Measurements from ENCODE around the gene FBXW5.

Gene FBXW5

GRCh38 chr9:136978073-136978864 lies 33.7 kb upstream of the FBXW5 start:
- DNase-seq (ENCODE audit: low read depth in 2 of 3, low spot score in 1 of 3), result peak; percentile 48 to 57 (median 53)

DNA sequence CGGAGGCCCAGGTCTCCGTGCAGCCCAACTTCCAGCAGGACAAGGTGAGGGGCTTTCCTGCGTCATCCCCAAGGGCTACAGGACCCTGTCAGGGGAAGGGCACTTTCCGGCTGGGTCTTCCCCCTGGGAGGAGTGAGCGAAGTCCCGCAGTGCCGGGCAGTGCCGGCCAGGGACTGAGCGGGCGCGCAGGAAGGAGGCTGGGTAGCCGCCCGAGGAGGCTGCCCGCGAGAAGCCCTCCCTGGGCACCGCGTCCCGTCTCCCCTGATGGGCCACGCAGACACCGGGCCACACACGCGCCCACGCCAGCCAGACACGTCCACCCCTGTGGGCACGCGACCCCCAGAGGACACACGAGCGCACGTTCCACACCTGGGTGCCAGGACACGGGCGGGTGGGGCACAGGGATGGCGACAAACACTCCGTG lies 33.1 kb upstream of the FBXW5 start:
- no peak for DNase-seq (ENCODE audit: low read depth in 2 of 3, low spot score in 1 of 3)

DNA sequence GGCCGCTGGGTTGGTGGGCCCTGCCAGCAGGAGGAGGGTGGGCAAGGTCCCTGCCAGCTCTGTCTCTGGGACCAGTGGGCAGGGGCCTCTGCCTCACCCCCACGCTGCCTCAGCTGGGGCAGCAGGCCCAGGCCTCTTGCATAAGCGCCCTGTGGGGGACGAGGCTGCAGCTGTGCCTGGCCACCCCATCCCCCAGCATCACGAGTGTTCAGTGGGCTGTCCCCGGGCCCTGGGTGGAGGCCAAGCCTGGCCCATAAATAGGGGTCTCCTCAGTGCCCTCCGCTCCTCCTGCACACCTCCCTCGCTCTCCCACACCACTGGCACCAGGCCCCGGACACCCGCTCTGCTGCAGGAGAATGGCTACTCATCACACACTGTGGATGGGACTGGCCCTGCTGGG lies 32.7 kb upstream of the FBXW5 start, which contains the start of gene PTGDS:
Gene PTGDS, plus strand, starts transcription at position 282 of the 400 bp plus-strand sequence. Its CDS starts 75 bp downstream, at position 357.
- no peak for DNase-seq (ENCODE audit: low read depth in 2 of 3, low spot score in 1 of 3)

- peak in 1 of 3 donors; percentile 27 for DNase-seq (ENCODE audit: low read depth in 2 of 3, low spot score in 1 of 3)
Measured at GRCh38 chr9:136975644-136976043, 31.1 kb upstream of the FBXW5 start.

GRCh38 chr9:136974817-136975535 lies 30.4 kb upstream of the FBXW5 start:
- DNase-seq (ENCODE audit: low read depth in 2 of 3, low spot score in 1 of 3), result no peak

DNA sequence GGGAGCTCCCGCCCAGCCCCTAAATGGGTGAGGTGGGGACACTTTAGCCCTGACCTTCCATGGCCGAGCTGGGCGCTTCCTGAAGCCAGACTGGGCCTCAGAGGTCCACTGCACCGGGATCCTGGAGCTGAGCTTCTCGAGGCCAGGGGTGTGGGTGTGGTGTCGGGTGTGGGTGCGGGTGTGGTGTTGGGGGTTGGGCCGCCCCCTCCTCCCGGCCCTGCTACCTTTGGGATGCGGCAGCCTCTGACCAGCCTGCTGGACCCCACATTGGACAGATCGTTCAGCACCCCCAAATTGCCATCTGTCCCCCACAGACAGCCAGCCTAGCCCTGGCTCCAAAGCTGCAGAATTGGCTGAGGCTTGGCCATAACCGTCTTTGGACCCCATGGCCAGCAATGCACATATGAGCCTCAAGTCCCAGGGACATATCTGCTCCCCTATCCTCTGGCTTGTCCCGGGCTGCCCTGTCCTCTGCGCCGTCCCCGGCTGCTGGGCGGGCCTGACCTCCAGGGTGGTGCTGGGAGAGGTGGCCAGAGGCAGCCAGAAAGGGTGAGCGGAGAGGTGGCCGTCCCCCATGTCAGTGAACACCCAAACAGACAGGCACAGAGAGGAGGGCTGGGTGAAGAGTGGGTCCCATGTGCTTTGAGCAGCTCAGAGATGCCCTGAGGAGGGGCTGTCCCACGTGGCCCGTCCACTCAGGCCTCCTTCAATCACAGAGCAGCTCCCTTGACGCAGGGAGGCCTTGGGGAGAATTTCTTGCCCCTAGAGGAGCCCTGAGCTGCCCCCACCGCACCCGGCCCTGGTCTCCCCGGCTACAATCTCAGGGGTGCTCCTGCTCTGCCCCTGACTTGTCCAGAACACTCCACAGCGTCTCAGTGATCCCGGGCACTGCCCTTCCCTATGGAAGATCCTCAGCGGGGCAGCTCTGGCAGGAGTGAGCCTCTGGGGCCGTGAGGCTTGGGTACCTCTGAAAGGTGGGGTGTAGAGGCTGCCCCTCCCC lies 29.4 kb upstream of the FBXW5 start:
- no peak for DNase-seq (ENCODE audit: low read depth in 2 of 3, low spot score in 1 of 3)

DNA sequence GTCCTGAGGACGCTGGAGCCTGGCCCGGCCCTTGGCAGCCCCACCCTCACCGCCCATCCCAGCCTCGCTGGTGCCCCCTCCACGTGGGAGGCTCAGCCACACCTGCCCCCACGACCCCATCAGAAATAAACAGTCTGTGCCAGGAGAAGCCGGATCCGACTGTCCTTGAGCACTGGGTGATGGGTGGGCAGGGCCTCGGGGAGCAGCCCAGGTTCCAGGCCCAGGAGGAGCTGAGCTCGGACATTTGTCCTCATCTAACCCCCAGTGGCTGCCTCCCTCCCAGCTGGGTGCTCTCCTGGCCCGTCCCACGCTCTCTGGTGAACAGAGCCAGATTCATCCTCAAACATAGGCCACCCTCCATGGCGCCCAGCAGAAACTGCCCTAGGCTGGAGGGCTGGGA lies 28.2 kb upstream of the FBXW5 start:
- DNase-seq (ENCODE audit: low read depth in 2 of 3, low spot score in 1 of 3), result no peak

DNA sequence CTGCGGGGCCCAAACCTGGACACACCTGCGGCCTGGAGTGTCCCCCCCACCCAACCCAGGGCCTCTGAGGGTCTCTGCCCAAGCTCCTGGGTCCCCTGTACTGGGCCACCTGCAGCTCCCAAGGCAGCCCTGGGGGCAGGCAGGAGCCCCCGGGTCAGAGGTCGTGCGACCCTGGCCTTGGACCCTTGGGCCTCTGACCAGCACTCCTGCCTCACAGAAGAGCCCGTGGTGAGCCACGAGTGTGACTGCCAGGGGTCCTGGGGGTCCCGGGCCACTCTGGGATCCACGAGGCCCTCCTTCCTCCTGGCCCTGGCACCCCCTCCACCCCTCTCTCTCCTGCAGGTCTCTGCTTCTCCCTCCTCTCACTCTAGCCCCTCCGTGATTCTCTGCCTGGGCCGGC lies 27.8 kb upstream of the FBXW5 start:
- no peak for DNase-seq (ENCODE audit: low read depth in 2 of 3, low spot score in 1 of 3)

GRCh38 chr9:136971746-136972145 lies 27.2 kb upstream of the FBXW5 start:
- DNase-seq (ENCODE audit: low read depth in 2 of 3, low spot score in 1 of 3), result no peak

GRCh38 chr9:136970361-136970760 lies 25.8 kb upstream of the FBXW5 start:
- DNase-seq (ENCODE audit: low read depth in 2 of 3, low spot score in 1 of 3), result no peak

DNA sequence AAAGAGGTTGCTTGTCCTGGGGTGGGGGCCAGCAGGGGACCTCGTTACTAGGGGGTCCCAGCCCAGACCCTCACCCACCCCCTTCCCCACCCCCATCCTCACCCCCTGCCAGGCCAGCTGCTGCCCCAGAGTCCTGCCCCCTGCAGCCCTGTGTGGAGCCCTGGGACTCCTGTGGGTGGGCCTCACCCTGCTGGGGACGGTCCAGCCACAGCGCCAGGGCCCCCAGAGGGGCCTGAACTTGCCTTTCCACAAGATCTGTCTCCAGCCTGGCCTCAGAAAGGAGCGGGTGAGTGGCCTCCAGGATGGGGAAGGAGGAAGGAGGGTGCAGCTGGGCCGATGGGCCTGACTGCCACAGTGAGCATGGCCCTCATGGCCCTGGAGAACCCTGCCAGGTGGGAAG lies 25.2 kb upstream of the FBXW5 start:
- DNase-seq (ENCODE audit: low read depth in 2 of 3, low spot score in 1 of 3), result no peak

GRCh38 chr9:136969150-136969549 lies 24.6 kb upstream of the FBXW5 start:
- no peak for DNase-seq (ENCODE audit: low read depth in 2 of 3, low spot score in 1 of 3)

DNA sequence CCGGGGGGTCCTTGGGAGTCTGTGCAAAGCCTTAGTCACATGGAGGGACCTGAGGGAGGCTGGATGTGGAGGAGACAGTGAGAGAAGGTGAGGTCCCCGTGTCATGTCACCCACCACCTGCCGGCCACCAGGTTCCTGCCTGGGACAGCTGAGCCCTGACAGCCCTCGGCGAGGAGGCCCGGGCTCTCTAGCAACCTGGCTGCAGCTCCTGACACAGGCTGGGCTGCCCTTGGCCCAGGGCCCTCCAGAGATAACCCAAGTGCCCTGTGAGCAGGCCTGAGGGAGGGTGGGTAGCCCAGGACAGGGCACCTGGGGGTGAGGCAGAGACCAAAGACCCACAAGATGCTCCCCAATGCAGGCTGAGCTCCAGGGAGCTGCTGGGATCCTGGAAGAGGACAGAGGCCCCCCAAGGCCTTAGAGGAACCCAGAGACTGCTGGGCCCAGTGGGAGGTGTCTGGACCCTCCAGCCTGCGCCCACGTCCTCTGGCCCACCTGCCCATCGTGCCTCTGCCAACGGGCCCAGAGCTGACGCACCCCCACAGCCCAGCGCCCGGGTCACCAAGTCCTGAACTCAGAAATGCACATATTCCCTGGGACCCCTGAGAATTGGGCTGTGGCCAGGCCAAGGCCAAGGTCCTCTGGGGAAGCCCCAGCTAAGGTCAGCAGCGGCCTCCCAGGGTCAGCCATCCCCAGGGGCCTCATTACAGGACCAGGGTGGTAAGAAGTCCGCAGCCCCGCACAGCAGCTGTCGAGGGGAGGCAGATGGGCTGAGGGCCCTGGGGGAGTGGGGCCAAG lies 24.0 kb upstream of the FBXW5 start:
- DNase-seq (ENCODE audit: low read depth in 2 of 3, low spot score in 1 of 3), result no peak

- no peak for DNase-seq (ENCODE audit: low read depth in 2 of 3, low spot score in 1 of 3)
Measured at GRCh38 chr9:136965771-136966484, 21.4 kb upstream of the FBXW5 start.

DNA sequence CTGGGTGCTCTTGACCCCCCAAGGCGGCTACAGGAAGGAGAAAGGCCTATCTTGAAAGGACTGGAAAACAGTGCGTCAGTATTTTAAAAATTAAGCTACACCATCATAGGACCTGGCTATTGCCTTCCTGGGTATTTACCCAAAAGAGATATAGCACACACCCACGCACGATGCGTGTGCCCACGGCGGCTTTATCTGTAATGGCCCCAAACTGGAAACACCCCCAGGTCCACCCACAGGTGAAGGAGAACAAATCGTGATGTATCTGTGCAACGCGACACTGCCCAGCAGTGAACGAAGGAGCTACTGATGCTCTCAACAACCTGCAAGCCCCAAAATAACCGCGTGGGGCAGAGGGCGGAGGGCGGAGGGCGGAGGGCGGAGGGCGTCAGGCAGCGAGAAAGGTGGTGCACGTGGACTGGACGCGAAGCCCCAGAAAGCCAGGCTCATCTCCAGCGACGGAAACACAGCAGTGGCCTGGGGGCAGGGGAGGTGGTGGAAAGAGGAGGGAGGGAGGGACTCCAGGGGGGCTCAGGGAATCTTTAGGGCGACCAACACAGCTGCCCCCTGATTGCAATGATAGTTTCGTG lies 20.4 kb upstream of the FBXW5 start:
- no peak for DNase-seq (ENCODE audit: low read depth in 2 of 3, low spot score in 1 of 3)

DNA sequence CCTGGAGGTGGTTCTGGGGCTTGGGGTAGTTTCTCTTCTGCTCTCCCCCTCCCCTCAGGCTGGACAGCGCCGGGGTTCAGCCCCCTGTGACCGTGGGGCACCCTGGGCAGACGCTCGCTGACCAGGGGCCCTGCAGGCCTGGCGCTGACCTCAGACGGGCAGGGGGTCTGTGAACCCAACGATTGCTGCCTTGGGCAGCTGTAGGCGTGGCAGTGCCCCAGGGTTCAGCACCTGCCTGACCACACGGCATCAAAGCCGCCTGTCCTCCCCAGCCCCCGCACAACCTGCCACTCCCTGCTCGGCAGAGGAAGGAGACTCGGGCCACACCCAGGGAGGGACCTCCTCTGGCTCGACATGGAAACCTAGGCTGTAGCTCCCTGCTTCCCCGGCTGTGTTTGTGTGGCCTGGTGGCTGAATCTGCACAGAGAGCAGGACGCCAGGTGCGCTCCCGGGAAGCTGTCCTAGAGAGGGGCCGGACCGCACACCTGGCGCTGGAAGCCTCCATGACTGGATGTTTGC lies 19.7 kb upstream of the FBXW5 start:
- no peak for DNase-seq (ENCODE audit: low read depth in 2 of 3, low spot score in 1 of 3)

GRCh38 chr9:136963751-136964150 lies 19.2 kb upstream of the FBXW5 start:
- no peak for DNase-seq (ENCODE audit: low read depth in 2 of 3, low spot score in 1 of 3)

DNA sequence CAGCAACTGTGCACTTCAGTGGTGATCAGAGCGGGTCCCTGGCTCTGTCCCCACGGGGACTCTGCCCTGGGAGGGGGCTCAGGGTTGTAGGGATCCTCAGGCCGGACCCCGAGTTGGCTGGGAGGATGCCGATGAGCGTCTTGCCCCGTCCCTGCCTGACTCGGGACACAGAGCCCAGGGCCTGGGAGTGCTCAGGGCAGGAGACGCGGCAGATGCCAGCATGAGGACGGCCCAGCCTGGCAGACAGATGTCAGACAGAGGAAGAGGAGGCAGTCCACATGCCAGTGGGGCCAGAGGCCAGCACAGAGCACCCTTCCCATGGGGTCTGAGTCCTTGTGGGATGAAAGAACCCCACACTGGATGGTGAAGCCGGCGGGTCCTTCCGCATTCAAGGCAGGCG lies 18.8 kb upstream of the FBXW5 start:
- no peak for DNase-seq (ENCODE audit: low read depth in 2 of 3, low spot score in 1 of 3)

DNA sequence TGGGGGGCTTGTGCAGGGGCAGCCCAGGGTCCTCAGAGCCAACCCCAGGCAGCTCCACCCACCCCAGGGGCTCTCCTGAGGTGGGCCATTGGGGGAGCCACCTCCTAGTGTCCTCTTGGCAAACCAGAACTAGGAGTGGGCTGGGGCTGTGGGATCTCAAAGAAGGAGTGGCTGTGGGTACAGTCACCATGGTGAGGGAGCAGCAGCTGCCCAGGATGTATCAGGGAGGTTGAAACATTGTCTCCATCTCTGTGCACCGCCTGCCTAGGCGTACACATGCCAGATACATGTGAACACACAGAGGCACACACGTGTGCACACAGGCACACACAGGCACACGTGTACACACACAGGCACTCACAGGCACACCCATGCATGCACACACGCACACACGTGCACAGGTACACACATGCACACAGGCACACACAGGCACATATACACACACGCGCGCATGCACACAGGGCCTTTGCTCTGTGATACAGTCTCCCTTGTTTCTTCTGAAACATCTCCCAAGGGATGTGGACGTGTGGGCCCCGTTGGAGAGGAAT lies 18.2 kb upstream of the FBXW5 start:
- DNase-seq (ENCODE audit: low read depth in 2 of 3, low spot score in 1 of 3), result no peak
